NCI-H748 (cell line): ENCODE data around the gene AXDND1.
A peak's percentile ranks its signal among the peaks of the same experiment; 100 is the strongest.
"Not testable (repeated sequence)": the region's sequence is repeated elsewhere in the genome, so short reads cannot be mapped to it uniquely, and the experiment has no call there.

ENCODE experiments used
- DNase-seq: peaks from one replicate; lab custom pipeline; 2025; ENCODE audit not compliant: unreplicated experiment; lab: John Stamatoyannopoulos, UW

The AXDND1 gene

DNA sequence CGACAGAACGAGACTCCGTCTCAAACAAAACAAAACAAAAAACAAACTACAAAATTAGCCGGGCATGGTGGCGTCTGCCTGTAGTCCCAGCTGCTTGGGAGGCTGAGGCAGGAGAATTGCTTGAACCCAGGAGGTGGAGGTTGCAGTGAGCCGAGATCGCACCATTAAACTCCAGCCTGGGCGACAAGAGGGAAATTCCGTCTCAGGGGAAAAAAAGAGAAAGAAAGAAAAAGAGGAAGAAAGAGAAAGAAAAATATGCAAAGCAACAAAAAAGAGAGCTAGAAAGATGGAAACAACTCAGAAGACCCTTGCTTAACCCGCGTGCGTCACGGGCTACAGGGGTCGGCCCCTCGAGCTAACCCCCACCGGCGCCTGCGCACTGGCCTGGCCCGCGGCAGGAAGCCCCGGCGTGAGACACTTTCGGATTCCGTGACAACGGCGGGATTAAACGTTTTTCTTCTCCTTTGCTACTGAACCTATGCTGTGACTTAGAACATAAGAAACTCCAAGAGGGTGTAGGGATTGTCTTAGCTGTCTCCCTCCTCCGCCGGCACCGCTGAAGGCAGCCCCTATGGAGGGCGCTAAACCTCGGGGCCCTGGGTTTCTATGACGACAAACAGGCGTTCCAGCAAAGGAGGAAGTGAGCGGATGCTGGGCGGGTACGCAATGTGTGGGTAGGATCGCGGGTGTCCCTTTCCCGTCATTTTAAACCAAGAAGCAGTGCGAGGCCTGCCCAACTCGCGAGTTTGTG lies at the start of gene AXDND1:
Gene AXDND1, plus strand, starts transcription at position 630 of the 751 bp plus-strand sequence. CDS start 539 bp downstream, outside the sequence.
- DNase-seq = peak; percentile 77

- DNase-seq = no peak
These were observed 47.3 kb upstream of the AXDND1 start for GRCh38 chr1:179318491-179318890.

GRCh38 chr1:179321533-179322216 lies 44.1 kb upstream of the AXDND1 start:
- no peak for DNase-seq

DNA sequence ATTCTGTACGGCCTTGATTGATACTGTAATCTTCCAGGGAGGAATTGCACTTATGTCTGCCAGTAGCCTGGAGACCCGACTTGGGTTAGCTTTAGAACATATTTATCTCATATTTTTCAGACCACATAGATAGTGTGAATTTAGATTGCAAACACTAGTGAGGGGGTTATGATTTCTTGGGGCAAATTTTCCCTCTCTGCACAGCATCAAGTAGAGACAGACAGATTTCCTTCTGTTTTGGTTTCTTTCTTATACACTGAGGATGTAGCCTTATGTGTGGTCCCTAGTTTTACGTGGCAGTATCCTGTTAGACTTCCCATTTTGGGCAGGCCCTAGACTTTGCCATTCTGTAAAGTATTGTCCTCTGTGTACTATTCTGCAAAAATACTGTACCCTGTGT lies 43.2 kb upstream of the AXDND1 start:
- DNase-seq = no peak

DNA sequence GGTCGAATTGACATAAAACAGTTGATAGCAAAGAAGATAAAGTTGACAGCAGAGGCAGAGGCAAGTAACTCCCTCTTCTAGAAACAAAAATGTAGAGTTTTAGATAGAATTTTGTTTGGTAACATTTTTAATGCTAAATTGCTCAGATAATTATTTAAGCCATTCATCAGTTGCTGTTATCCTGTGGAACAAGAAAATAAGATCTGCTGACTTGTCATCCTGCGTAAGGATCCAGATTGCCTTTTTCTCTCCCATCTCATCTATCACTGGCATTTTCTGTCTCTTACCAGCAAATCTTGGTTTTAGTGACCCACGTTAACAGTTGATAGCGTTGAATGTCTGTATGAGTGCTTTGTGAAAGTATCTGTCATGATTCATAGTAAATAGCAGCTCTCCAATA lies 42.3 kb upstream of the AXDND1 start:
- no peak for DNase-seq

- DNase-seq = no peak
These were observed 39.9 kb upstream of the AXDND1 start for GRCh38 chr1:179325836-179326235.

DNA sequence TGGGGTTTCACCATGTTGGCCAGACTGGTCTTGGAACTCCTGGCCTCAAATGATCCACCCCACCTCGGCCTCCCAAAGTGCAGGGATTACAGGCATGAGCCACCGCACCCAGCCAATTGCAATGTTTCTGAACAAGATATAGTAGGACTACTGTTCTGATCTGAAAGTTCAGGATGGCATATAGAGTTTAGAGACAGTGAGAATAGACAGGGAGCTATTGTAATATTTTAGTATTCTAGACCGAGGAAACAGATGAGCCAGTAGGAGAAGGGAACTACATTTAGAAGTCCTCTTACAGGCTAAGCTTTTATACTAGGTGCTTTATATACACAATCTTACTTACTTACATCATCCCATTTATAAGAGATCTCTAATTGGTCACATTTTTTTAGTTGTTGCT lies 39.0 kb upstream of the AXDND1 start:
- no peak for DNase-seq

- no peak for DNase-seq
These were observed 38.6 kb upstream of the AXDND1 start for GRCh38 chr1:179327196-179327595.

GRCh38 chr1:179327679-179328078 lies 38.1 kb upstream of the AXDND1 start:
- DNase-seq = no peak

- DNase-seq = no peak
These were observed 35.9 kb upstream of the AXDND1 start for GRCh38 chr1:179329862-179330261.

GRCh38 chr1:179334440-179334839 lies 31.3 kb upstream of the AXDND1 start:
- DNase-seq = no peak

- no peak for DNase-seq
These were observed 28.5 kb upstream of the AXDND1 start for GRCh38 chr1:179337288-179337687.

DNA sequence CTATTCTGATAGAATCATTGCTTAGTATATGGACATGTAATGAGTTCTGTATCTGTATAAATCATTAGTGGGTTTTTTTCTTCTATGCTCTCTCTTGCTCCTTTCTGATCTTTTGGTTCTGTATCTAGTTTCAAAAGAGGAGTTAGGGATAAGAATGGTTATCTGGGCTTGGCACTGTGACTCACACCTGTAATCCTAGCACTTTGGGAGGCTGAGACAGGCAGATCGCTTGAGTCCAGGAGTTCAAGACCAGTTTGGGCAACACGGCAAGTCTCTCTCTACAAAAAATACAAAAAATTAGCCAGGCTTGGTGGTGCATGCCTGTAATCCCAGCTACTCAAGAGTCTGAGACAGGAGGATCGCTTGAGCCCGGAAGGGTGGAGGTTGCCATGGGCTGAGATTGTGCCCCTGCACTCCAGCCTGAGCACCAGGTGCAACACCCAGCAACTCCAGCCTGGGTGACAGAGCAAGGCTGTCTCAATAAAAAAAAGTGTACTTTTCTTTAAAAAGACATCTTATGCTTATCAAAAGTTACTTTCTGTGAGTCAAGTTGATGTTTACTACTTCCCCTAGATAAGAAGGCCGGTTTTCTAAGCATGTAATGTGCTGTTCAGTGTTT lies 27.7 kb upstream of the AXDND1 start:
- DNase-seq = no peak

DNA sequence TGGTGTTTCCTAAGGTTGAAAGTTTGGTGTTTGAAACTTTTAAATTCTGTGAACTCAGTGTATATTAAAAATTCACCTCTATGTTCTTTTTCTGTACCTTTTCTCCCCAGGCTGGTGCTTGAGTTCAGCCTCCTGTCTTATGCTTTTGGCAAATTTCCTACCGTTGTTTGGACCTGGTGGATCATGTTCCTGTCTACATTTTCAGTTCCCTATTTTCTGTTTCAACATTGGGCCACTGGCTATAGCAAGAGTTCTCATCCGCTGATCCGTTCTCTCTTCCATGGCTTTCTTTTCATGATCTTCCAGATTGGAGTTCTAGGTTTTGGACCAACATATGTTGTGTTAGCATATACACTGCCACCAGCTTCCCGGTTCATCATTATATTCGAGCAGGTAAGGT lies 24.9 kb upstream of the AXDND1 start:
- DNase-seq = no peak

- DNase-seq = no peak
These were observed 23.7 kb upstream of the AXDND1 start for GRCh38 chr1:179341943-179342547.

DNA sequence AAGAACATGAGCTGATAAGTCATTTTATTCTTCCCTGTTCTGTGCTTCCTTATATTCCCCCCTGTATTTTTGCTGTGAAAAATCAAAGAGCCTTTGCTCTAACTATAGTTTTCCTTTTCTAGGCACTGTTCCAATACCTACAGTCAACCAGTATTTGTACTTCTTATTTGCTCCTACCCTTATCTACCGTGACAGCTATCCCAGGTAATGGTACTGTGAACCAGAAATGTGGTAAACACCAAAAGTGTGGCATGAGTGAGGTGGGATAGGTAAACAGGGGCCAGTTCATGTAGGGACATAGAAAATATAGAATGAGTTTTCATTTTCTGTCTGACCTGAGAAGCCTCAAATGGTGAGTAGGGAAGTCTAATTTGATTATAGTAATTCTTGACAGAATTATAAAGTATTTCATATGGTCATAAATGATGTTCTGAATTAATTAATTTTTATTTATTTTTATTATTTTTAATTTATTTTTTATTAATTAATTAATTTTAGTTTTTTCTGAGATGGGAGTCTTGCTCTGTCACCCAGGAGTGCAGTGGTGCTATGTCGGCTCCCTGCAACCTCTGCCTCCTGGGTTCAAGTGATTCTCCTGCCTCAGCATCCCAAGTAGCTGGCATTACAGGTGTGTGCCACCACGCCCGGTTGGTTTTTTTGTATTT lies 22.9 kb upstream of the AXDND1 start:
- no peak for DNase-seq

- DNase-seq = no peak
These were observed 14.5 kb upstream of the AXDND1 start for GRCh38 chr1:179351281-179351680.

GRCh38 chr1:179352236-179352635 lies 13.5 kb upstream of the AXDND1 start:
- DNase-seq = no peak

GRCh38 chr1:179353546-179353945 lies 12.2 kb upstream of the AXDND1 start:
- no peak for DNase-seq

DNA sequence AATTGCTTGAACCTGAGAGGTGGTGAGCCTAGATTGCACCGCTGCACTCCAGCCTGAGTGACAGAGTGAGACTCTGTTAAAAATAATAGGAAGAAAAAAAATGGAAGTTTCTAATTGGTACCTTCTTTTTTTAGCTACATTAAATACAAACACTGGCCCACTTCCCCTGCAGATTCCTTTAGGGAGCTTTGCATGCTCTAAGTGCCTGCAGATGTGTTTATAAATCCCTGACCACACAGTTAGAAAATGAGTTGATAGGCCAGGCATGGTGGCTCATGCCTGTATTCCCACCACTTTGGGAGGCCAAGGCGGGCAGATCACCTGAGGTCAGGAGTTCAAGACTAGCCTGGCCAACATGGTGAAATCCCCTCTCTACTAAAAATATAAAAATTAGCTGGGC lies 4.1 kb upstream of the AXDND1 start:
- not testable (repeated sequence) for DNase-seq

- DNase-seq = no peak
These were observed 476 bp downstream of the AXDND1 start for GRCh38 chr1:179366093-179366800.
